ENCODE data around the gene FAM20A.

DNA sequence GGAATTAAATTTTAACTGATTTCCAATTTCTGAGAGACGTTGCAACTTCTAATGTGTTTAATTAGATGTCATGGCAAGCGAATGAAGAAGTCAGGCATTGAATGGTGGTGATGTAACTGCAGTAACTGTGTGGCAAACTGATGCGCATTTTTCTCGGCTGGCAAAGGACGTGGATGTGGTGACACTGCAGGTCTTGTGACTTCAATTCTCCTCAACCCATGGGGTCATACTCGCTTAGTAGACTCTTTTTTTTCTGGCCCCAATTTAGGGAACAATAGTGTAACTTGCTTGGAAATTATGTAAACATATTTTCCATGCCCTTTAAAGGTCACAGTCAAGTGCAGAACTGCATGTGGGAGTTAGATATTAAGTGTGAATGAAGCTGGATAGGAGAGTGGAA, 1.9 kb upstream of the FAM20A start:
- TF ChIP-seq, protein P1, sequence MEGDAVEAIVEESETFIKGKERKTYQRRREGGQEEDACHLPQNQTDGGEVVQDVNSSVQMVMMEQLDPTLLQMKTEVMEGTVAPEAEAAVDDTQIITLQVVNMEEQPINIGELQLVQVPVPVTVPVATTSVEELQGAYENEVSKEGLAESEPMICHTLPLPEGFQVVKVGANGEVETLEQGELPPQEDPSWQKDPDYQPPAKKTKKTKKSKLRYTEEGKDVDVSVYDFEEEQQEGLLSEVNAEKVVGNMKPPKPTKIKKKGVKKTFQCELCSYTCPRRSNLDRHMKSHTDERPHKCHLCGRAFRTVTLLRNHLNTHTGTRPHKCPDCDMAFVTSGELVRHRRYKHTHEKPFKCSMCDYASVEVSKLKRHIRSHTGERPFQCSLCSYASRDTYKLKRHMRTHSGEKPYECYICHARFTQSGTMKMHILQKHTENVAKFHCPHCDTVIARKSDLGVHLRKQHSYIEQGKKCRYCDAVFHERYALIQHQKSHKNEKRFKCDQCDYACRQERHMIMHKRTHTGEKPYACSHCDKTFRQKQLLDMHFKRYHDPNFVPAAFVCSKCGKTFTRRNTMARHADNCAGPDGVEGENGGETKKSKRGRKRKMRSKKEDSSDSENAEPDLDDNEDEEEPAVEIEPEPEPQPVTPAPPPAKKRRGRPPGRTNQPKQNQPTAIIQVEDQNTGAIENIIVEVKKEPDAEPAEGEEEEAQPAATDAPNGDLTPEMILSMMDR (optimal IDR thresholded peaks at IDR 0.05 in 1 of 3, IDR thresholded peaks at IDR 0.05 in 1 of 3, conservative IDR thresholded peaks at IDR 0.05 in 1 of 3; ENCODE audit: extremely low read depth in 1 of 3, insufficient read depth in 2 of 3, low read length in 3 of 3) = no peak
- no peak for TF ChIP-seq EZH2 (IDR thresholded peaks at IDR 0.05; ENCODE audit: low read length)

Data from keratinocyte (primary cell).